GM10248 (cell line): Measurements from ENCODE around the gene MACROH2A2.
A peak's percentile ranks its signal among the peaks of the same experiment; 100 is the strongest.

Experiments
- CTCF ChIA-PET: fragments of 300-600 bp; sonication (Branson Sonifier 250); formaldehyde crosslinking; extraction: SDS; loops from one replicate; lab custom pipeline; 2021; ENCODE audit warnings: antibody characterized with exemption; lab: Yijun Ruan, JAX
- POLR2A ChIA-PET: fragments of 350-650 bp; sonication (Branson Sonifier 250); formaldehyde crosslinking; extraction: SDS; loops from one replicate; lab custom pipeline; 2020; ENCODE audit warnings: antibody characterized with exemption; lab: Yijun Ruan, JAX
- DNase-seq: peaks from one replicate; pipeline ENCODE4 v3.0.0; 2012; ENCODE audit errors: extremely low spot score
- CTCF ChIP-seq: IDR thresholded peaks from 2 replicates; pipeline ENCODE4 v1.5.1; 2012; ENCODE audit warnings: mild to moderate bottlenecking, low read depth; ENCODE audit errors: extremely low read depth, missing control alignments, control extremely low read depth

MACROH2A2 gene

DNA sequence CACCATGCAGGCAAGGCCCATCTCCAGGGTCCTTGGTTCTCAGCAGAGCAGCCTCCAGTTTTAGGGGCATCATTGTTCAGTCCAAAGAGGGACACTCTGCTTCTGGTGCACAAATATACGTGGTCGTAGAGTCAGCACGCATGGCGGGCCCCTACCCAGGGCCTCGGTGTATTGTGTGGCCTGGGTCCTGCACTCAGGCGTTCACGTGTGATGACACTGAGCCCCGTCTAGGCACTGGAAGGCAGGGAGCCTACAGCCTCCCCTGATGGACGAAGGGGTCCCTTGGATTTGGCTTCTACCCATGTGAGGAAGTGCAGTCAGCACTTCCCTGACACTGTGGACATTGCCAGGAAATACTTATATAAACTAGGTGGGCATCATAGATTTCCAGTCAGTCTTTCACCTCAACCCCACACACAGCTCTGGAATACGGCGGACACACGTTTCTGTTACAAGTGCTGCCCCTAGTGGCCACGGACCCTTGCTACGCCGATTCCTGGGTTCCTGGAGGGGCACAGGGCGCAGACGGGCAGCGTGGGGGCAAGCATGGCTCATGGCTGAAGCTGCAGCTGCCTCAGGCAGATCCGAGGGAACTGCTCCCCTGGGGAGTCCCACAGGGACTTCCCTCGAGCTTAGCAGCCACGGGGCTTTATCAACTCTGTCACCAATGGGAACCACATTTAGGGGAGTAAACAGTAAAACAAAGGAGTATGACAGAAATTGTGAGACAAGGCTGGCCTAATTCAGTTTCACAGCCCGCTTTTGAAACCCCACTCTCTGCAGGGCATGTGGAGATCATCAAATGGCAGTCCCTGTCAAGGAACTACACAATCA lies 54.5 kb downstream of the MACROH2A2 start:
- ChIA-PET POLR2A (interaction anchor here (1.1 kb wide), 1 partner anchor 8 kb away, joined by 3 read pairs; no protein-coding TSS in a partner anchor), CTCF (interaction anchor here (1.2 to 5.6 kb wide), 5 partner anchors 11 to 257 kb away, joined by 3 to 50 read pairs (median 27); partner anchors contain the start of gene TYSND1)
- DNase-seq = peak; percentile 69
- peak; percentile 55 for TF ChIP-seq CTCF

DNA sequence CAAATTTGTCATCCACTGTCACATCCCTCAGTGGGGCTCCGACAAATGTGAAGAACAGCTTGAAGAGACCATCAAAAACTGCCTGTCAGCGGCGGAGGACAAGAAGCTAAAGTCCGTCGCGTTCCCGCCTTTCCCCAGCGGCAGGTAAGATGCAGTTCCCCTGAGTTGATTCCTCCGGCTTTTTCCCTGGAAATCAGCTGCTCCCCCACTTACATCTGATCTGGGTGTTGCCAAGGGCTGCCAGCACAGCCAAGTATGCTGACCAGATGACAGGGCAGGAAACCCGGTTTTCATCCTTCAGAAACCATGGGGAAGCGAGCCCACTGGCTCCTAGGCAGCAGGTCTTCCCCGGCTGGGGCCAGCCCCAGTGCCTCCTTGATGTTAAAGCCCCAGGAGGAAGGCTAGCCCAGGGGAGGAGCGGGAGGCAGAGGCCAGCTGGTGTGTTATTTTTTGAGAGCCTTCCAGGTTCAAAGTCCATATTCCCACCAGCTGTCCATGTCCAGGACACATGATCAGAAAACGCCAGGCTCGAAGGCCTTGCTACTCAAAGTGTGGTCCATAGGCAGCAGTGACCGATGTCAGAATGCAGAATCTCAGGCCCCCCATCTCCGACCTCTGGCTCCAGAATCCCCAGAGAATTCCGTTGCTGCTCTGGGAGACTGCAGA lies 56.6 kb downstream of the MACROH2A2 start:
- ChIA-PET CTCF (interaction anchor here (1.2 to 5.6 kb wide), 5 partner anchors 9 to 36 kb away, joined by 4 to 50 read pairs (median 9); partner anchors contain the start of gene TYSND1), POLR2A (no interaction called here)
- TF ChIP-seq CTCF = no peak
- DNase-seq = no peak

DNA sequence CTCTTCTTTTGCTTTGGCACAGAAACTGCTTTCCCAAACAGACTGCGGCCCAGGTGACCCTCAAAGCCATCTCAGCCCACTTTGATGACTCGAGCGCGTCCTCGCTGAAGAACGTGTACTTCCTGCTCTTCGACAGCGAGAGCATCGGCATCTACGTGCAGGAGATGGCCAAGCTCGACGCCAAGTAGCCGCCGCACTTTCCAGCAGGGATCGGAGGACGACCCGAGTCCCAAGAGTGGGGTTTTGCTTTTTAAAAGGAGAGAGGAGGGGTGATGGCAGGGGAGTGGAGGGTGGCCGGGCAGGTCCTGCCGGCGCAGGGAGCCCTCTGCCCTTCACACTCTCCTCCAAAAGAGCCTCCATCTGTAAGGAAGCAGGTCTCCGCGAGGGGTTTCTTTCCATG lies 58.9 kb downstream of the MACROH2A2 start:
- TF ChIP-seq CTCF = no peak
- CTCF ChIA-PET = interaction anchor here (2.4 to 5.4 kb wide), 2 partner anchors 12 to 34 kb away, joined by 9 to 27 read pairs; partner anchors contain the start of gene TYSND1

GRCh38 chr10:70112071-70112470 lies 59.4 kb downstream of the MACROH2A2 start:
- POLR2A ChIA-PET = no interaction called here
- DNase-seq = no peak
- CTCF ChIA-PET = no interaction called here
- TF ChIP-seq CTCF = no peak

More for the DNA sequence above, 58.9 kb downstream of the MACROH2A2 start:
- DNase-seq = no peak
- POLR2A ChIA-PET = no interaction called here

- no peak for DNase-seq
- no peak for TF ChIP-seq CTCF
- POLR2A ChIA-PET = no interaction called here
- CTCF ChIA-PET = interaction anchor here (0.9 to 7.1 kb wide), 23 partner anchors 7 to 414 kb away, joined by 3 to 100 read pairs (median 7); partner anchors contain the start of genes AIFM2 and TYSND1
These were observed 62.3 kb downstream of the MACROH2A2 start for GRCh38 chr10:70114902-70115301.

- DNase-seq = peak; percentile 83
- TF ChIP-seq CTCF = peak; percentile 77
- ChIA-PET CTCF (interaction anchor here (0.7 to 7.1 kb wide), 39 partner anchors 8 to 885 kb away, joined by 3 to 100 read pairs (median 4); partner anchors contain the start of genes AIFM2 and TYSND1), POLR2A (interaction anchor here (0.6 kb wide), 1 partner anchor 51 kb away, joined by 4 read pairs; no protein-coding TSS in a partner anchor)
These were observed 63.5 kb downstream of the MACROH2A2 start for GRCh38 chr10:70115948-70116682.
